Right cardiac atrium (tissue), 5 donors: ENCODE measurements around the gene TECR. TPM values are rescaled to one million over a fixed set of nuclear protein-coding genes. Genes with fewer than 3 reads are reported as not detected.
"Not testable (repeated sequence)": the region's sequence is repeated elsewhere in the genome, so short reads cannot be mapped to it uniquely, and the experiment has no call there.

ENCODE experiments used
- ATAC-seq, 2 donors: fragments of 200-7000 bp; cut with Tn5 transposase; one replicate each; pipeline versions ENCODE4 v1.8.0 to v1.9.1; 2020; ENCODE audit warnings: moderate library complexity in 2 of 2, mild to moderate bottlenecking in 1 of 2
- DNase-seq, 3 donors: peaks; one replicate each; pipeline ENCODE4 v3.0.0-alpha.2; 2020
- H3K27ac ChIP-seq: one replicate; pipeline ENCODE4 v1.5.1; 2013; ENCODE audit warnings: mild to moderate bottlenecking, low read length, control low read depth, moderate library complexity
- H3K27me3 ChIP-seq: one replicate; pipeline ENCODE4 v1.6.1; 2013; ENCODE audit not compliant: control insufficient read depth, insufficient read depth
- H3K4me1 ChIP-seq: one replicate; pipeline ENCODE4 v1.6.1; 2013; ENCODE audit warnings: low read length; ENCODE audit not compliant: control insufficient read depth, insufficient read depth
- H3K4me3 ChIP-seq: one replicate; pipeline ENCODE4 v1.5.1; 2013; ENCODE audit warnings: low read length, control low read depth
- H3K9me3 ChIP-seq: one replicate; pipeline ENCODE4 v1.6.1; 2013; ENCODE audit warnings: low read length; ENCODE audit not compliant: control insufficient read depth
- WGBS: extraction: QIAGEN DNeasy Blood & Tissue Kit; methylation state at CpG from one replicate; pipeline ENCODE4 v1.1.7; 2013; 5-methylcytosine and 5-hydroxymethylcytosine counted together
- intact Hi-C, 4 donors: fragments of 100-400 bp; cut with DNase I; formaldehyde crosslinking; loops; one replicate each; pipeline versions ENCODE4 v1.11.0 to v1.14.0; 2022 to 2023
- polyA plus RNA-seq: library from polyadenylated mRNA; stranded (reverse); fragments of 200-250 nt; gene quantifications from one replicate; pipeline ENCODE4 v1.2.3, GENCODE V29; 2013
- total RNA-seq, 4 donors: library from RNA; stranded (reverse); fragmentation: NEBNext Ultra II Directional; extraction: Animal tissue kit (Norgen Biotek cat#: 25700); gene quantifications; one replicate each; pipeline ENCODE4 v1.2.1, GENCODE V29; 2021
- donor health status: healthy with polysubstance abuse.
- donor health status: DM: no; HTN: yes; CAD: no.
- donor health status: DM: no; HTN: no; CAD: no.
- donor health status: DM: no; HTN: yes; CAD: no; lungs with severe emphysema.
- donor health status: DM: yes; HTN: yes; CAD: no.

Gene TECR
- total and polyA plus RNA-seq, 5 donors: 92.3 to 116 (median 99.3) TPM

- ATAC-seq (peak; percentile 97), DNase-seq (peak; percentile 92 to 97 (median 95))
- Histone ChIP-seq H3K9me3 (no peaks in the 10 kb centered on the region), H3K4me1 (peaks cover 7% of the 10 kb centered on the region), H3K4me3 (peak within 1 kb of the TSS; percentile 89), H3K27ac (peak within 1 kb of the TSS; percentile 98), H3K27me3 (no peaks in the 10 kb centered on the region)
- intact Hi-C loops: loop anchor here in 2 of 4 donors (10.0 kb wide), 2 partner anchors 113 to 323 kb away; no protein-coding TSS in a partner anchor
- 2% methylated on average over 40 of the region's 40 CpGs for WGBS
Observed at GRCh38 chr19:14571695-14572490, 42.5 kb downstream of the TECR start, which contains the start of gene NDUFB7. TSS of gene NDUFB7 (minus strand) at chr19:14572066. CDS start at chr19:14572000, 66 bp downstream.

- intact Hi-C loops: loop anchor here in 3 of 4 donors (5.0 to 10.0 kb wide), 3 partner anchors 109 to 319 kb away; no protein-coding TSS in a partner anchor
- 74% methylated on average over 6 of the region's 6 CpGs for WGBS
- ATAC-seq: no peak
- Histone ChIP-seq H3K27ac (no peak overlapping the region), H3K27me3 (no peaks in the 10 kb centered on the region), H3K4me1 (peaks cover 6% of the 10 kb centered on the region), H3K9me3 (no peaks in the 10 kb centered on the region), H3K4me3 (no peak overlapping the region)
- no peak for DNase-seq
Observed at GRCh38 chr19:14575428-14575980, 46.1 kb downstream of the TECR start.

GRCh38 chr19:14576363-14576762 is 47.0 kb downstream of the TECR start:
- H3K4me1 ChIP-seq: no peaks in the 10 kb centered on the region
- DNase-seq: no peak
- no peak for ATAC-seq
- H3K27ac ChIP-seq: no peak overlapping the region
- no peaks in the 10 kb centered on the region for H3K9me3 ChIP-seq
- no peak overlapping the region for H3K4me3 ChIP-seq
- H3K27me3 ChIP-seq: no peaks in the 10 kb centered on the region
- WGBS: 83% methylated on average over 8 of the region's 8 CpGs
- intact Hi-C loops: loop anchor here in 3 of 4 donors (5.0 to 10.0 kb wide), 3 partner anchors 108 to 318 kb away; no protein-coding TSS in a partner anchor

GRCh38 chr19:14577264-14577663 is 47.9 kb downstream of the TECR start:
- H3K27me3 ChIP-seq: no peaks in the 10 kb centered on the region
- H3K27ac ChIP-seq: no peak overlapping the region
- no peak overlapping the region for H3K4me3 ChIP-seq
- H3K9me3 ChIP-seq: no peaks in the 10 kb centered on the region
- DNase-seq: no peak
- intact Hi-C loops: loop anchor here in 3 of 4 donors (5.0 to 10.0 kb wide), 3 partner anchors 108 to 318 kb away; no protein-coding TSS in a partner anchor
- WGBS: 69% methylated on average over 5 of the region's 5 CpGs
- H3K4me1 ChIP-seq: no peaks in the 10 kb centered on the region
- no peak for ATAC-seq

GRCh38 chr19:14577885-14578427 is 48.6 kb downstream of the TECR start:
- WGBS: 46% methylated on average over 6 of the region's 6 CpGs
- intact Hi-C loops: loop anchor here in 3 of 4 donors (5.0 to 10.0 kb wide), 3 partner anchors 107 to 317 kb away; no protein-coding TSS in a partner anchor
- Histone ChIP-seq H3K4me3 (no peak overlapping the region), H3K27me3 (no peaks in the 10 kb centered on the region), H3K27ac (no peak overlapping the region), H3K9me3 (no peaks in the 10 kb centered on the region), H3K4me1 (no peaks in the 10 kb centered on the region)
- no peak for DNase-seq
- ATAC-seq: no peak

- no peaks in the 10 kb centered on the region for H3K4me1 ChIP-seq
- intact Hi-C loops: no loop called here
- WGBS: 61% methylated on average over 6 of the region's 6 CpGs
- no peaks in the 10 kb centered on the region for H3K9me3 ChIP-seq
- H3K27ac ChIP-seq: no peak overlapping the region
- no peaks in the 10 kb centered on the region for H3K27me3 ChIP-seq
- DNase-seq (no peak), ATAC-seq (no peak)
- no peak overlapping the region for H3K4me3 ChIP-seq
Observed at GRCh38 chr19:14580623-14581237, 51.3 kb downstream of the TECR start.

GRCh38 chr19:14582894-14583340 is 53.5 kb downstream of the TECR start, which contains the start of gene CLEC17A:
TSS of gene CLEC17A (plus strand) at chr19:14583084. CDS start at chr19:14583161, 77 bp downstream.
- no peak for DNase-seq
- Histone ChIP-seq H3K9me3 (no peaks in the 10 kb centered on the region), H3K4me3 (no peak within 1 kb of the TSS), H3K27ac (no peak within 1 kb of the TSS), H3K27me3 (no peaks in the 10 kb centered on the region), H3K4me1 (no peaks in the 10 kb centered on the region)
- ATAC-seq: no peak
- 46% methylated on average over 6 of the region's 6 CpGs for WGBS
- intact Hi-C loops: no loop called here

- H3K27ac ChIP-seq, H3K4me1 ChIP-seq, DNase-seq, H3K4me3 ChIP-seq, intact Hi-C loops, H3K9me3 ChIP-seq, H3K27me3 ChIP-seq, ATAC-seq: not testable (repeated sequence)
- WGBS: 90% methylated on average over 4 of the region's 5 CpGs
Observed at GRCh38 chr19:14584372-14584771, 55.0 kb downstream of the TECR start.

- H3K27me3 ChIP-seq, H3K9me3 ChIP-seq, ATAC-seq, H3K4me1 ChIP-seq, intact Hi-C loops, H3K27ac ChIP-seq, DNase-seq, H3K4me3 ChIP-seq: not testable (repeated sequence)
- WGBS: 71% methylated on average over 3 of the region's 3 CpGs
Observed at GRCh38 chr19:14585187-14585586, 55.8 kb downstream of the TECR start.

GRCh38 chr19:14589433-14589832 is 60.0 kb downstream of the TECR start:
- 66% methylated on average over 4 of the region's 4 CpGs for WGBS
- H3K4me1 ChIP-seq, ATAC-seq, H3K27ac ChIP-seq, H3K27me3 ChIP-seq, H3K9me3 ChIP-seq, DNase-seq, intact Hi-C loops, H3K4me3 ChIP-seq: not testable (repeated sequence)
